OCI-LY3 (cell line): ENCODE data around the gene KPNB1.

Experiments
- H2AFZ ChIP-seq: fragments of 200-600, 300-600 bp; shearing (Covaris generic); 2 replicates; pipeline ENCODE4 v1.6.0; 2014; ENCODE audit warnings: antibody characterized with exemption, low read depth, low read length
- H3K27ac ChIP-seq: fragments of 200-600, 300-600 bp; sonication (generic); 2 replicates; pipeline ENCODE4 v1.5.1; 2014; ENCODE audit warnings: mild to moderate bottlenecking, low read length, moderate library complexity, mixed read lengths
- H3K27me3 ChIP-seq: fragments of 200-600, 300-600 bp; sonication (generic); 2 replicates; pipeline ENCODE4 v1.6.1; 2014; ENCODE audit warnings: low read depth, low read length, mixed read lengths
- H3K36me3 ChIP-seq: fragments of 200-600, 300-600 bp; sonication (generic); replicated peaks from 2 replicates; pipeline ENCODE3; 2014; ENCODE audit warnings: low read depth, low read length, mixed read lengths
- H3K4me1 ChIP-seq: fragments of 300-600, 200-600 bp; sonication (generic); 2 replicates; pipeline ENCODE4 v1.6.1; 2014; ENCODE audit warnings: low read length, mixed read lengths
- H3K4me2 ChIP-seq: fragments of 200-600, 300-600 bp; sonication (generic); 2 replicates; pipeline ENCODE4 v1.6.1; 2014; ENCODE audit warnings: low read length, mixed read lengths
- H3K4me3 ChIP-seq: fragments of 300-600, 200-600 bp; sonication (generic); 2 replicates; pipeline ENCODE4 v1.5.1; 2014; ENCODE audit warnings: antibody characterized with exemption, mild to moderate bottlenecking, low read length, moderate library complexity
- H3K79me2 ChIP-seq: fragments of 300-600, 200-600 bp; shearing (Covaris generic); 2 replicates; pipeline ENCODE4 v1.6.1; 2014; ENCODE audit warnings: mild to moderate bottlenecking, low read length, mixed read lengths
- H3K9ac ChIP-seq: fragments of 300-600, 200-600 bp; shearing (Covaris generic); 2 replicates; pipeline ENCODE4 v1.6.0; 2014; ENCODE audit warnings: mild to moderate bottlenecking, low read length, moderate library complexity
- H3K9me3 ChIP-seq: fragments of 200-600, 300-600 bp; shearing (Covaris generic); 2 replicates; pipeline ENCODE4 v1.6.1; 2014; ENCODE audit warnings: low read length, mixed read lengths; ENCODE audit not compliant: insufficient read depth
- H4K20me1 ChIP-seq: fragments of 200-600, 300-600 bp; sonication (generic); 2 replicates; pipeline ENCODE4 v1.6.1; 2016; ENCODE audit warnings: low read length, mixed read lengths; ENCODE audit not compliant: insufficient read depth
- CTCF ChIP-seq: fragments of 200-600, 300-600 bp; sonication (generic); IDR thresholded peaks from 2 replicates; pipeline ENCODE4 v1.5.1; 2014; ENCODE audit warnings: antibody characterized with exemption, low read length, low read depth
- EZH2phosphoT487 ChIP-seq: fragments of 200-600 bp; shearing (Covaris generic); IDR thresholded peaks from 2 replicates; pipeline ENCODE4 v1.6.1; 2018; ENCODE audit warnings: antibody characterized with exemption, mixed run types, low read depth

Gene KPNB1

DNA sequence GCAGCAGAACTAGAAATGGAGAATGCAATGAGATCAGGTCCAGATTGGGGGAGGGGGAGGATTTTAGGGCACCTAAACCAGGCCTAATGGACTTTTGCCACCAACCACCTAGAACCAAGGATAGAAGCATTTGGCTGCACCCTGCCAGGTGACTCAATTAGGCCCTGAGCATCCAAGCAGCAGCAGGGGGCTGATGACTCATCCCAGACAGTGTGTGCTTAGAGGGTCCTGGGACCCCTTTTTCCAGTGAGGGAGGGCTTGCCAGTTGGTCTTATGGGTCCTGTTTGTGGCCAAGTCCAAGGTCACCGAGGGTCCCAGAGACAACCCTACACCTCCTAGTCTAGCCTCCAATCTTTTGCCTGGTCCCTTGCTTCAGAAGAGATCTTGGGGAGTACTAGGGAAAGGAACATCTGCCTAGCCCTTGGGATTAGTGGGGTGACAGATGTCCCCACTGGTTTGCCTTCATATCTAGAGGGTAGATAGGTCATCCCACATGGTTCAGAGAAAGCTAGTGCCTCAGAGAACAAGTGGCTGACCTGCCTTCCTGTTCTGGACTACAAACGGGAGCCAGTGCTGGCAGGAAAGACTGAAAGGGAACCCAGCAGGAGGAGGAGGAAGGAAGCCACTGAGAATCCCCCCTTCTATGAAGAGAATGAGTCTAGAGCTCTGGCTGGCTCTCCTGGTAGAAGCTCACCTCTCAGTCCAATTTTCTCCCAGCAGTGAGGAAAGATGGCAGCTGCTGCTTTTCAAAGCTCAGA, 42.6 kb downstream of the KPNB1 start:
- Histone ChIP-seq H3K4me1 (peaks cover 25% of the 10 kb centered on the region), H2AFZ (no peak overlapping the region), H3K9me3 (no peaks in the 10 kb centered on the region), H3K36me3 (peaks cover 3% of the 10 kb centered on the region), H3K27ac (no peak overlapping the region), H3K79me2 (no peaks in the 10 kb centered on the region), H3K9ac (no peak overlapping the region), H3K27me3 (peaks cover 8% of the 10 kb centered on the region; the same call in 1 of the 2 replicates), H3K4me3 (peak overlapping the region; percentile 91), H4K20me1 (no peaks in the 10 kb centered on the region), H3K4me2 (peak overlapping the region; percentile 84)
- TF ChIP-seq EZH2phosphoT487 (no peak), CTCF (no peak)

- TF ChIP-seq EZH2phosphoT487 (no peak), CTCF (no peak)
- Histone ChIP-seq H4K20me1 (no peaks in the 10 kb centered on the region), H3K36me3 (peaks cover under 1% of the 10 kb centered on the region), H3K4me1 (peaks cover 25% of the 10 kb centered on the region), H3K4me2 (peak overlapping the region; percentile 84), H3K9ac (peak overlapping the region; percentile 64), H3K27me3 (peaks cover 8% of the 10 kb centered on the region; the same call in 1 of the 2 replicates), H2AFZ (peak overlapping the region; percentile 55), H3K27ac (no peak overlapping the region), H3K4me3 (peak overlapping the region; percentile 91), H3K79me2 (no peaks in the 10 kb centered on the region), H3K9me3 (no peaks in the 10 kb centered on the region)
Observed at GRCh38 chr17:47692895-47693730, 43.4 kb downstream of the KPNB1 start.

GRCh38 chr17:47693731-47694580, 44.2 kb downstream of the KPNB1 start, which contains the start of gene TBKBP1:
TBKBP1 (plus strand) TSS chr17:47694161; CDS start chr17:47696113, 1,952 bp downstream.
- Histone ChIP-seq H3K9ac (peak within 1 kb of the TSS; percentile 64), H4K20me1 (no peaks in the 10 kb centered on the region), H3K36me3 (no peaks in the 10 kb centered on the region), H3K9me3 (no peaks in the 10 kb centered on the region), H2AFZ (peak within 1 kb of the TSS; percentile 90), H3K27ac (no peak within 1 kb of the TSS), H3K79me2 (no peaks in the 10 kb centered on the region), H3K4me3 (peak within 1 kb of the TSS; percentile 91), H3K4me1 (peaks cover 25% of the 10 kb centered on the region), H3K27me3 (peaks cover 8% of the 10 kb centered on the region; the same call in 1 of the 2 replicates), H3K4me2 (peak within 1 kb of the TSS; percentile 99)
- TF ChIP-seq CTCF (no peak), EZH2phosphoT487 (no peak)
